ENCODE measurements around the gene SCD. TPM values are rescaled to one million over a fixed set of nuclear protein-coding genes. Genes with fewer than 3 reads are reported as not detected.

SCD gene
- total RNA-seq, result 24.5 and 42.6 TPM in 2 replicates

GRCh38 chr10:100346765-100347567 is at the start of gene SCD:
SCD (plus strand) TSS chr10:100347233; CDS start chr10:100347505, 272 bp downstream.

GRCh38 chr10:100330079-100330478 is 17.0 kb upstream of the SCD start, which contains the start of gene PKD2L1:
PKD2L1 (minus strand) TSS chr10:100330228; CDS start chr10:100330103, 125 bp downstream.

Other genes starting within 250 kb of the SCD start
- gene ERLIN1, start 161.2 kb upstream of the SCD start, total RNA-seq, result 28.9 and 32.7 TPM in 2 replicates
- gene CHUK, start 117.6 kb upstream of the SCD start, total RNA-seq, result 22.5 and 23.4 TPM in 2 replicates
- gene CWF19L1, start 79.6 kb upstream of the SCD start, total RNA-seq, result 19.4 and 28.9 TPM in 2 replicates
- 35.5 and 39.3 TPM in 2 replicates for gene BLOC1S2, start 60.6 kb upstream of the SCD start, total RNA-seq
- gene PKD2L1, start 17.0 kb upstream of the SCD start, total RNA-seq, result not detected in 2 replicates
- gene WNT8B, start 115.8 kb downstream of the SCD start, total RNA-seq, result not detected in 2 replicates
- gene SEC31B, start 172.6 kb downstream of the SCD start, total RNA-seq, result 2.1 and 2.2 TPM in 2 replicates
- gene NDUFB8, start 182.6 kb downstream of the SCD start, total RNA-seq, result 144 and 162 TPM in 2 replicates
- gene HIF1AN, start 188.7 kb downstream of the SCD start, total RNA-seq, result 8.8 and 8.9 TPM in 2 replicates